HG03103 (cell line): ENCODE measurements around the gene TMEM106A.
"Not testable (repeated sequence)": the region's sequence is repeated elsewhere in the genome, so short reads cannot be mapped to it uniquely, and the experiment has no call there.

ENCODE experiments used
- ATAC-seq: cut with Tn5 transposase; IDR thresholded peaks from one replicate; pipeline ENCODE4 v1.9.1; 2021; ENCODE audit warnings: low read depth; ENCODE audit not compliant: unreplicated experiment

TMEM106A gene

DNA sequence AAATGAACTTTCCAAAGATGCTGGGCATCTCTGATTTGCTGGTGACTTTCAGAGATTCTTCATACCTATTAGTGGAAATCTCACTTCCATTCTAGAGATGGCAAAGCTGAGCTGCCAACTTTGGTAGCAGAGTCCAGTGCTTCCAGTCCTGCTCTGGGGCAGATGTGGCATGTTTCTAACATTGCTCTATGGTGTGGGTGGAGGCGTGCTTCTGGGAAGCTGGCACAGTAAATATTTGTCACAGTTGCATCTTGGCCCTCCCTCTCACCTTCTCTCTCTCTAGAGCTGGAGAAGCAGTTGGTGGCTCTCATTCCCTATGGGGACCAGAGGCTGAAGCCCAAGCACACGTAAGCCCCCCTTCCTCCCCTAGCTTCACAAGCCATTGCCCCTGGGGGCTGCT lies 1.9 kb downstream of the TMEM106A start:
- ATAC-seq = no peak

DNA sequence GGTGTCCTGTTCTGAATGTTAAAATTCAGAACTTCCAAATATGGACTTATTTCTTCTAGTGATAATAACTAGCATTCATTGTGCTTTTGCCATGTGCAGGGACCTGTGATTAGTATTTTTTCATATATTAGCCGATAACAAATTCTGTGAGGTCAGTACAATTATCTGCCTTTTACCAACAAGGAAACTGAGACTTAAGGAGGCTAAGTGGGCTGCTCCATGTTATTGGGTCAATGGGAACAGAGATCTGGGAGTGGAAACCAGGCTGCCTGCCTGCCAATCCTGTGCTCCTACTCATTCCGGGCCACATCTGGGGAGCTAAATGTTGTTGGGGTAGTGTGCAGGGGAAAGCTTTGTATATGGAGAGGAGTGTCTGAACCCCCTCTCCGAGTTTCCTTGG lies 3.7 kb downstream of the TMEM106A start:
- no peak for ATAC-seq

DNA sequence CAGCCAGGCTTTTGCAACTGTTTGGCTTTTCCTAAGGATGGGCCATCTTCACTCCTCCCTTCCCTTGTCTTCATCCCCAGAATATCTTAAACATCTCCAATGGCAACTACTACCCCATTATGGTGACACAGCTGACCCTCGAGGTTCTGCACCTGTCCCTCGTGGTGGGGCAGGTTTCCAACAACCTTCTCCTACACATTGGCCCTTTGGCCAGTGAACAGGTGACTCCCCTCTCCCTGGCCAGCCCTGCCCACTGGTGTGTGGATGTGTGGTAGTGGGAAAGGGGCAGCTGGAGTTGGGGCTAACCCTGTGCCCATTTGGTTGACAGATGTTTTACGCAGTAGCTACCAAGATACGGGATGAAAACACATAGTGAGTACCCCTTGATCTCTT lies 4.7 kb downstream of the TMEM106A start:
- ATAC-seq = no peak

DNA sequence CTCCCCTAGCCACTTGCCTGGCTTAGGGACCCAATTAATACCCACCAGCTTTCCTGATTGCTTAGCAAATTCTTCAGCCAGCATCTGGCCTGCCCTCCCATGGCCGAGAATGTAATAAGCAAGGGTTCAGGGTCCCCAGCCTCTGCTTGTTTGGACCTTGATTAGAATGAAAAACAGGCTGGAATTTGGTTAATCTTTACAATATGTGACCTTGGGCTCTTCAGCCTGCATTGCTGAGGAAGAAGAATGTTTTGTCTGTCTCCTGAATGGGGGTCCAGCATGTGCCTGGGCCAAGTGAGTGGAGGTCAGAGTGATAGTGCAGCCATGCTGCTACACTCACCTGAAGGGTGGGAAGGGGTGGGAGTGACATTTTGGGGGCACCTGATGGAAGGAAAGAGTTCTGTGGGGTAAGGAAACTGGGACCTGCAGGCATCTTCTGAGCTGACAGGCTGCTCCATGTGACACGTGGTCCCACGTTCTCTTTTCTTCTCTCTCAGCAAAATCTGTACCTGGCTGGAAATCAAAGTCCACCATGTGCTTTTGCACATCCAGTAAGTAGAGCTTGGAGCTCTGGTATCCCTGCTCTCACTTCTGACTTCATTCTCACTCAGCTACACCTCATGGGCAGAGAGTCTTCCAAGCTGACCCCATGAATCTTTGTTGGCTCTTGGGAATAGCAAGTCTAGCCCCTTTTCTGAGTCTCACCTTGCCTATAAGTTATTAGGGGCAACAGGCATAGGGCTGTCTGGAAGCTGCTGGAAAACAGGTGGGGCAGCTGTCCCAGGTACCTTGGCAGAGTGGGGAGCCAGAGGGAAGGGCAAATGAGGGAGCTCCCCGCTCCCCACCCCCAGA lies 5.3 kb downstream of the TMEM106A start:
- ATAC-seq = no peak

- no peak for ATAC-seq
These were observed 6.0 kb downstream of the TMEM106A start for GRCh38 chr17:43217614-43218087.

DNA sequence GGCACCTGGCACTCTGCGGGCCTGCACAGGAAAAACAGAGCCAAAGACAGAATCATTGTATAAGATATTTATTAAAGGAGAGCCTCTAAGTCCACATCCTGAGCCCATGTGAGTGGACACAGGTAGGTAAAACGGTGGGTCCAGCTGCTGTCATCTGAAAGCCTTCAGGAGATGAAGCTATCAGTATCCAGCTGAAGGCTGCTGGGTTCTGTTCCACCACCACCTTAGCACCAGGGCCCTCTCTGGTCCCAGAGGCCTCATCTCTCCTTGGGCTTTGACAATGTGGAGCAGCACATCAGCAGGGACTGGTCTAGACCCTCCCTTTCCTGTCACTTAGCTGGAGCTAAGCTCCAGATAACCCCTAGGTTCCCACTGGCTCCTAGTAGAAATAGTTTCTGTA lies 7.3 kb downstream of the TMEM106A start:
- ATAC-seq = no peak

DNA sequence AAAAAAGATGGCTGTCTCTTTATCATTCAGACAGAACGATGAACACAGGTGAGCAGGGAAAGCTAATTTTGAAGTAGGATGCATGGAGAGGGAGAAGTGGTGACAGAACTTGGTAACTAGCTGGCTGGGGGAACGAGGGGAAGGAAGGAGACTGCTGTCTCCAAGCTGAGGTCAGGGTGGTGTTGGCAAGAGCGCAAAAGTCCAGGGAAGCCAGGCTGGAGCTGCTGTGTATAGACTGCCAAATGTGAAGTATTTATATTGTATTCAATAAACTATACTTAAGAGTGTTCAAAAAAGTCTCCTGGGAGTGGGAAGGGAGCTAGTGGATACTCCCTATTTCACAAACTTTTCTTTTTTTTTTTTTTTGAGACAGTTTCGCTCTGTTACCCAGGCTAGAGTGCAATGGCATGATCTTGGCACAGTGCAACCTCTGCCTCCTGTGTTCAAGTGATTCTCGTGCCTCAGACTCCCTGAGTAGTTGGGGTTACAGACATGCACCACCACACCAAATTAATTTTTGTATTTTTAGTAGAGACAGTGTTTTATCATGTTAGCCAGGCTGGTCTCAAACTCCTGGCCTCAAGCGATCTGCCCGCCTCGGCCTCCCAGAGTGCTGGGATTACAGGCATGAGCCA lies 8.2 kb downstream of the TMEM106A start:
- ATAC-seq = no peak

GRCh38 chr17:43220511-43221125 lies 8.9 kb downstream of the TMEM106A start:
- no peak for ATAC-seq

DNA sequence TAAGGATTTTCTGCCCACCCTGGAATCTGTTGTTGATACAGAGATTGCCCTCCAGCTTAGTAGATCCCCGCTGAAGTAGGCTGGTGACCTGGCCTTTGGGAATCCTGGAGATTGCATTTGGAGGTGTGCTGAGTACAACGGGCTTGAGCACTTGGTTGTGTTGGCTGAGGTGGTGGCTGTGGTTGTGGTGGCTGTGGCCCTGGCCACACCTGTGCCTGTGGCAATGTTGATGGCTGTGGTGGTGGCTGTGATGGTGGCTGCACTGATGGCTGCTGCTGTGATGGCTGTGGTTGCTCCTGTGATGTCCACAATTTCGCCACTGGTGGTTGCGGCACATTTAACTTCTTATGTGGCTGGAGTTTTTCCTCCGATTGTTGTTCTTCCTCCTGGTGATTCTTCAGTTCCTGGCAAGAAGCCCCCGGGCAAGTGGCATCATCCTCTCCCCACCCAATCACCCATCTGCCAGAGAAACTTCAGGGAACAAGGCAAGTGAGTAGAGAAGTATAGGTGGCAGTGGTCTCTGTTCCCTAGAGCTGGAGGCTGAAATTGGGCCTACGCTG lies 12.6 kb downstream of the TMEM106A start:
- ATAC-seq = no peak

GRCh38 chr17:43226393-43226792 lies 14.7 kb downstream of the TMEM106A start:
- no peak for ATAC-seq

GRCh38 chr17:43228020-43228782 lies 16.5 kb downstream of the TMEM106A start, which contains the start of gene CCDC200:
Gene CCDC200 (minus strand): TSS chr17:43228623. CDS start chr17:43228554, 69 bp downstream.
- not testable (repeated sequence) for ATAC-seq

GRCh38 chr17:43231205-43232020 lies 19.7 kb downstream of the TMEM106A start:
- ATAC-seq = not testable (repeated sequence)

GRCh38 chr17:43232021-43232699 lies 20.5 kb downstream of the TMEM106A start:
- not testable (repeated sequence) for ATAC-seq

GRCh38 chr17:43233263-43233662 lies 21.6 kb downstream of the TMEM106A start:
- ATAC-seq = not testable (repeated sequence)

- ATAC-seq = not testable (repeated sequence)
These were observed 22.2 kb downstream of the TMEM106A start, which contains the start of gene RNU2-1 for GRCh38 chr17:43233877-43234276. Gene RNU2-1 (minus strand): TSS chr17:43233977.

GRCh38 chr17:43239597-43239996 lies 27.9 kb downstream of the TMEM106A start:
- ATAC-seq = not testable (repeated sequence)

- not testable (repeated sequence) for ATAC-seq
These were observed 29.1 kb downstream of the TMEM106A start for GRCh38 chr17:43240596-43241352.

DNA sequence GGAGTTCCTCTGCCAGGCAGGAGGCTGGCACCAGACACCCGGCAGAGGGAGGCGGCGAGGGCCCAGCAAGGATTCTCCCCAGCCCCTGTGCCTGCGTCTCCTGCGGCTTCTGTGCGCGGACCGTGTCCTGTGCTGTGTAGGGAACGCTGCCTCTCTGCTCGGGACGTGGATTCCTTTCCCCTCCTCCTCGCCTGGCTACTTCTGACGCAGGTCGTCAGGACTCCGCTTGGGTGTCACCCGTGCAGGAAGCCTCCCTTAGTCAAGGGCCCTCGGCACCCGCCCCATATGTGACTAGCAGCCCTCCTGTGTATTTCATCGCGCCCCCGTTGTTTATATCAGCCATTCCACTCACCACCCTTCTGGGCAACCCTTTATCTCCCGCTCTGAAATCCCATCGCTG lies 34.8 kb downstream of the TMEM106A start:
- not testable (repeated sequence) for ATAC-seq
